Astrocyte (in vitro differentiated cells and primary cell): ENCODE results near the gene C6orf58. TPM values are rescaled to one million over a fixed set of nuclear protein-coding genes. Genes with fewer than 3 reads are reported as not detected.

Experiments used
- DNase-seq: peaks from one replicate; pipeline ENCODE4 v3.0.0-alpha.2; 2010; ENCODE audit warnings: low read depth
- FAIRE-seq: peaks from 2 replicates; lab custom pipeline; 2011; peaks lifted over from hg19 to GRCh38; lab: Jason Lieb, UNC
- H2AFZ ChIP-seq: 2 replicates; pipeline ENCODE4 v1.6.0; 2012; ENCODE audit warnings: low read depth, low read length, inconsistent platforms
- H3K27ac ChIP-seq: 2 replicates; pipeline ENCODE4 v1.5.1; 2011; ENCODE audit warnings: low read depth, low read length, inconsistent platforms
- H3K27me3 ChIP-seq: 2 replicates; pipeline ENCODE4 v1.6.0; 2011; ENCODE audit warnings: low read length, inconsistent platforms; ENCODE audit not compliant: insufficient read depth
- H3K36me3 ChIP-seq: 2 replicates; pipeline ENCODE4 v1.5.1; 2011; ENCODE audit warnings: low read length, inconsistent platforms; ENCODE audit not compliant: insufficient read depth
- H3K4me1 ChIP-seq: 2 replicates; pipeline ENCODE4 v1.5.1; 2011; ENCODE audit warnings: low read length, inconsistent platforms; ENCODE audit not compliant: insufficient read depth
- H3K4me2 ChIP-seq: 2 replicates; pipeline ENCODE4 v1.6.0; 2012; ENCODE audit warnings: low read length, inconsistent platforms
- H3K4me3 ChIP-seq: 2 replicates; pipeline ENCODE4 v1.5.1; 2011; ENCODE audit warnings: low read depth, mild to moderate bottlenecking, low read length, inconsistent platforms; ENCODE audit not compliant: insufficient read depth
- H3K79me2 ChIP-seq: 2 replicates; pipeline ENCODE4 v1.6.0; 2012; ENCODE audit warnings: mild to moderate bottlenecking, low read length, inconsistent platforms; ENCODE audit not compliant: insufficient read depth
- H3K9ac ChIP-seq: 2 replicates; pipeline ENCODE4 v1.6.0; 2012; ENCODE audit warnings: mild to moderate bottlenecking, low read length, inconsistent platforms
- H3K9me3 ChIP-seq: 2 replicates; pipeline ENCODE4 v1.5.1; 2012; ENCODE audit warnings: low read depth, mild to moderate bottlenecking, low read length, inconsistent platforms; ENCODE audit not compliant: insufficient read depth
- H4K20me1 ChIP-seq: 2 replicates; pipeline ENCODE4 v1.6.0; 2012; ENCODE audit warnings: low read length, inconsistent platforms; ENCODE audit not compliant: insufficient read depth
- H3K27ac Mint-ChIP-seq: one replicate; pipeline ENCODE4 v1.8.0; 2021; ENCODE audit warnings: mild to moderate bottlenecking, mixed read lengths; ENCODE audit not compliant: unreplicated experiment
- H3K27me3 Mint-ChIP-seq: one replicate; pipeline ENCODE4 v1.8.0; 2021; ENCODE audit warnings: low read depth, mixed read lengths; ENCODE audit not compliant: unreplicated experiment
- H3K36me3 Mint-ChIP-seq: one replicate; pipeline ENCODE4 v1.8.0; 2021; ENCODE audit warnings: low read depth, mixed read lengths; ENCODE audit not compliant: unreplicated experiment
- H3K4me1 Mint-ChIP-seq: one replicate; pipeline ENCODE4 v1.8.0; 2021; ENCODE audit warnings: low read depth, mixed read lengths; ENCODE audit not compliant: unreplicated experiment
- H3K4me3 Mint-ChIP-seq: one replicate; pipeline ENCODE4 v1.8.0; 2021; ENCODE audit warnings: mild to moderate bottlenecking, moderate library complexity, mixed read lengths; ENCODE audit not compliant: unreplicated experiment
- H3K9me3 Mint-ChIP-seq: one replicate; pipeline ENCODE4 v1.8.0; 2021; ENCODE audit warnings: mild to moderate bottlenecking, mixed read lengths; ENCODE audit not compliant: unreplicated experiment
- CTCF ChIP-seq: IDR thresholded peaks from 2 replicates; pipeline ENCODE4 v1.5.1; 2011; ENCODE audit warnings: low read depth, mild to moderate bottlenecking, inconsistent platforms, low read length, moderate library complexity; ENCODE audit not compliant: insufficient read depth
- EZH2 ChIP-seq: IDR thresholded peaks from 2 replicates; pipeline ENCODE4 v1.6.1; 2012; ENCODE audit warnings: mild to moderate bottlenecking, low read length, inconsistent platforms; ENCODE audit not compliant: insufficient read depth
- total RNA-seq: library from RNA; stranded (reverse); gene quantifications from 2 replicates; pipeline ENCODE4 v1.2.1, GENCODE V29; 2021

C6orf58 gene
- total RNA-seq, 1 donor from 2014 or later, result not detected

DNA sequence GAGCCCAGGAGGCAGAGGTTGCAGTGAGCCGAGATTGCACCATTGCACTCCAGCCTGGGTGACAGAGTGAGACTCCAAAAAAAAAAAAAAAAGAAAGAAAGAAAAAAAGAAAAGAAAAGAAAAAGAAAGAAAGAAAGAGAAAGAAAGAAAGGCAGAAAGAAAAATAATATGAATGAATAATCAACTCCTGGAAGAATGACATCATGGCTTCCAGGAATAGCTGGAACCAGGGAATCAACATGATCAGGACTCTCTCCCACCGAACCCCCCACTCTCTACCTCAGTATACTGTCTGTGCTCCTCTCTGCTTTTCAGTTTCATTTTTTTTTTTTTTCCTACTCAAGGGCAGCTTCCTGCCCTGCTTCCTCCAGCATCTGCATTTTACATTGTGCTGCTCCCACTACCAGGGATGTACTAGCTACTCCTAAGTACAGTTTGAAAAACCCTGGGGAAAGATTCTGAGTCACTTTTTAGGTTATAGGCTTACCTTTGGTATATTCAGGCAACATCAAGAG lies 38.2 kb upstream of the C6orf58 start:
- TF ChIP-seq EZH2, result no peak
- TF ChIP-seq CTCF, result no peak
- H3K4me2 ChIP-seq, result no peak overlapping the region
- H3K4me1 Mint-ChIP-seq, result no peaks in the 10 kb centered on the region
- no peaks in the 10 kb centered on the region for H3K27me3 Mint-ChIP-seq
- FAIRE-seq (no peak), DNase-seq (no peak)
- no peak overlapping the region for H3K27ac ChIP-seq
- H3K4me1 ChIP-seq, result no peaks in the 10 kb centered on the region
- H3K4me3 ChIP-seq, result no peak overlapping the region
- no peaks in the 10 kb centered on the region for H3K36me3 Mint-ChIP-seq
- no peak overlapping the region for H2AFZ ChIP-seq
- H3K9me3 Mint-ChIP-seq, result no peaks in the 10 kb centered on the region
- H3K9ac ChIP-seq, result peak overlapping the region; percentile 28
- H3K36me3 ChIP-seq, result no peaks in the 10 kb centered on the region
- H4K20me1 ChIP-seq, result no peaks in the 10 kb centered on the region
- no peak overlapping the region for H3K27ac Mint-ChIP-seq
- H3K79me2 ChIP-seq, result no peaks in the 10 kb centered on the region
- H3K9me3 ChIP-seq, result no peaks in the 10 kb centered on the region
- no peaks in the 10 kb centered on the region for H3K27me3 ChIP-seq
- no peak overlapping the region for H3K4me3 Mint-ChIP-seq

- DNase-seq (peak; percentile 16), FAIRE-seq (no peak)
- H3K9ac ChIP-seq, result peak overlapping the region; percentile 28
- Mint-ChIP-seq H3K4me3 (no peak overlapping the region), H3K27ac (no peak overlapping the region), H3K9me3 (no peaks in the 10 kb centered on the region), H3K27me3 (no peaks in the 10 kb centered on the region), H3K4me1 (no peaks in the 10 kb centered on the region), H3K36me3 (no peaks in the 10 kb centered on the region)
- H3K27me3 ChIP-seq, result no peaks in the 10 kb centered on the region
- no peaks in the 10 kb centered on the region for H3K4me1 ChIP-seq
- H2AFZ ChIP-seq, result no peak overlapping the region
- H3K4me3 ChIP-seq, result no peak overlapping the region
- no peaks in the 10 kb centered on the region for H3K79me2 ChIP-seq
- H3K4me2 ChIP-seq, result no peak overlapping the region
- no peaks in the 10 kb centered on the region for H3K9me3 ChIP-seq
- H3K27ac ChIP-seq, result no peak overlapping the region
- TF ChIP-seq EZH2, result no peak
- peak; percentile 37 for TF ChIP-seq CTCF
- no peaks in the 10 kb centered on the region for H4K20me1 ChIP-seq
- H3K36me3 ChIP-seq, result no peaks in the 10 kb centered on the region
Measured at GRCh38 chr6:127539272-127539671, 37.7 kb upstream of the C6orf58 start.

- no peaks in the 10 kb centered on the region for H3K9me3 Mint-ChIP-seq
- no peak for FAIRE-seq
- no peaks in the 10 kb centered on the region for H3K9me3 ChIP-seq
- H3K36me3 Mint-ChIP-seq, result no peaks in the 10 kb centered on the region
- no peak overlapping the region for H3K9ac ChIP-seq
- no peaks in the 10 kb centered on the region for H3K27me3 ChIP-seq
- no peak overlapping the region for H3K4me2 ChIP-seq
- H4K20me1 ChIP-seq, result no peaks in the 10 kb centered on the region
- H3K36me3 ChIP-seq, result no peaks in the 10 kb centered on the region
- peaks cover 5% of the 10 kb centered on the region for H3K4me1 Mint-ChIP-seq
- peaks cover 8% of the 10 kb centered on the region for H3K4me1 ChIP-seq
- no peaks in the 10 kb centered on the region for H3K27me3 Mint-ChIP-seq
- no peak for TF ChIP-seq EZH2
- peak; percentile 26 for TF ChIP-seq CTCF
- H3K27ac Mint-ChIP-seq, result no peak overlapping the region
- no peaks in the 10 kb centered on the region for H3K79me2 ChIP-seq
- no peak overlapping the region for H2AFZ ChIP-seq
- H3K4me3 Mint-ChIP-seq, result no peak overlapping the region
- no peak for DNase-seq
- H3K27ac ChIP-seq, result no peak overlapping the region
- no peak overlapping the region for H3K4me3 ChIP-seq
Measured at GRCh38 chr6:127547215-127547614, 29.8 kb upstream of the C6orf58 start.
